ENCODE results near the gene GARIN5B.

GRCh38 chr19:55311797-55312196 is 51.3 kb downstream of the GARIN5B start:
- TF ChIP-seq, protein P1, sequence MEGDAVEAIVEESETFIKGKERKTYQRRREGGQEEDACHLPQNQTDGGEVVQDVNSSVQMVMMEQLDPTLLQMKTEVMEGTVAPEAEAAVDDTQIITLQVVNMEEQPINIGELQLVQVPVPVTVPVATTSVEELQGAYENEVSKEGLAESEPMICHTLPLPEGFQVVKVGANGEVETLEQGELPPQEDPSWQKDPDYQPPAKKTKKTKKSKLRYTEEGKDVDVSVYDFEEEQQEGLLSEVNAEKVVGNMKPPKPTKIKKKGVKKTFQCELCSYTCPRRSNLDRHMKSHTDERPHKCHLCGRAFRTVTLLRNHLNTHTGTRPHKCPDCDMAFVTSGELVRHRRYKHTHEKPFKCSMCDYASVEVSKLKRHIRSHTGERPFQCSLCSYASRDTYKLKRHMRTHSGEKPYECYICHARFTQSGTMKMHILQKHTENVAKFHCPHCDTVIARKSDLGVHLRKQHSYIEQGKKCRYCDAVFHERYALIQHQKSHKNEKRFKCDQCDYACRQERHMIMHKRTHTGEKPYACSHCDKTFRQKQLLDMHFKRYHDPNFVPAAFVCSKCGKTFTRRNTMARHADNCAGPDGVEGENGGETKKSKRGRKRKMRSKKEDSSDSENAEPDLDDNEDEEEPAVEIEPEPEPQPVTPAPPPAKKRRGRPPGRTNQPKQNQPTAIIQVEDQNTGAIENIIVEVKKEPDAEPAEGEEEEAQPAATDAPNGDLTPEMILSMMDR (conservative IDR thresholded peaks at IDR 0.05; ENCODE audit: low read depth, low read length): no peak
- TF ChIP-seq EZH2 (IDR thresholded peaks at IDR 0.05; ENCODE audit: borderline replicate concordance, low read depth, low read length, poor library complexity, severe bottlenecking): no peak
